IPS-11a (cell line): ENCODE measurements around the gene TNFRSF13B.
"Not testable (repeated sequence)": the region's sequence is repeated elsewhere in the genome, so short reads cannot be mapped to it uniquely, and the experiment has no call there.

Source experiments
- H3K4me3 ChIP-seq: one replicate; pipeline ENCODE4 v1.5.1; 2013; ENCODE audit warnings: low read depth, low read length, control low read depth

TNFRSF13B gene

GRCh38 chr17:16912021-16912962 lies 59.6 kb downstream of the TNFRSF13B start:
- no peak overlapping the region for H3K4me3 ChIP-seq

DNA sequence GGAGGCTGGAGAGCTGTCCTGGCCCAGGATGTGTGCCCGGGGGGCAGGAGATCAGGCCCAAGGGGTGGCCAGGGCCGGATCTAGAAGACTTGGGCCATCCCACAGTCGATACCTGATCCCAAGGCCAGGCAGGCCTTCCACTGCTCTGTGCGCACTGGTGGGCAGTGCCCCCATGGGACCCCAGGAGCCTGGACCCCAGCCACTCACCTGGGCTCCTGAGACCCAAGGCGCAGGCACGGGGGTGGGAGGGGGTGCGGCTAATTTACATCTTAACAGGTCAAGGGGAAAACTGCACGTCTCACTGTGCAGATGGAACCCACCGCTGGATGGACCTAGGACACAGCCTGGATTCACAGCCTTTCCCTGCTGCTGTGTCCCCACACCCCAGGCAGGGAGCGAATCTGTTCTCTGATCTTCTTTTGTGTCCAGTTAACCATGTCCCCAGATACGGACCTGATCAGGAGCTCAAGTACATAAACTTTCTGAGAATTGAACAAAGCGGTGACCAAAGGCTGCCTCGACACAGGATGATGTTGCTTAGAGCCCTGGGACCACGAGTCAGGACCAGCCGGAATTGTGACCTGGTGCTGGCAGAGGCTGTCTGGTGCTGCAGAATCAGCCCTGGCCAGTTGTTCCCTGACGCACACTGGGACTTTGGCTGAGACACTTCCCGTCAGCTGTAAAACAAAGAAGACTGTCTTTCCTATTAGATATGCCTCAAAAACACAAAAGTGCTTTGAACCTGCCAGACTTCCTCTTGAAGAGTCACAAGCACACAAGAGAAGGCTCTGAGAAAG lies 60.6 kb downstream of the TNFRSF13B start:
- no peak overlapping the region for H3K4me3 ChIP-seq

GRCh38 chr17:16910341-16910740 lies 61.6 kb downstream of the TNFRSF13B start:
- H3K4me3 ChIP-seq: no peak overlapping the region

DNA sequence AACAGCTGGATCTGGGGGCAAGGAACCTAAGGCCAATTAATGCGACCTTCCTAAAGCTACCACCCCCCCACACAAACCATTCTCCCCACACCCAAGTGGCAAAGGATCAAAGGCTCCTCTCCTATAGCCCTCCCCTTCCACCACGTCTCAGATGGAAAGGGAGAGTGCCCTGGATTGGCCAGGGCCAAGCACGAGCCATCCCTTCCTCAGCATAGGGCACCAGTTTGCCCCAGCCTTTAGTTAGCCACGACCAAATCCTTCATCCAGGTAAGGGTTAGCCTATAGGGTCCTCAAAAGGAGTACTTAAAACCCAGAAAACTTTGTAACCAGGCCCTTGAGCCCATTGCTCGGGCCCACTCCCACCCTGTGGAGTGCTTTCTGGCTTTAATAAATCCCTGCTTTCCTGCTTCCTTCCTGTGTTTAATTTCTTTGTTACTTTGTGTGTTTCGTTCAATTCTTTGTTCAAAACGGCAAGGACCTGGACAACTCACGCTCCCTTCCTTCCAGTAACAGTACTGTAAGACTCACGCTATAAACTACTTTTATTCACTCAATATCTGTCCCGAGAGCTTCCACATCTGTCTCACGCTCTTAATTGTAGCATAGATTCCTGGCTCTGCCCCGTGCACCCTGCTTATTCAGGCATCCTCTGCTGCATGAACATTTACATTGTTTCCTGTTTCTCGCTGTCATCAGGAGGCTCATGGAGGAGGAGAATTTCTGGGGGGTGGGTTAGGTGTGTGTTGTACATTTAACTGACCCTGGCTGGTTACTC lies 62.3 kb downstream of the TNFRSF13B start:
- no peak overlapping the region for H3K4me3 ChIP-seq

DNA sequence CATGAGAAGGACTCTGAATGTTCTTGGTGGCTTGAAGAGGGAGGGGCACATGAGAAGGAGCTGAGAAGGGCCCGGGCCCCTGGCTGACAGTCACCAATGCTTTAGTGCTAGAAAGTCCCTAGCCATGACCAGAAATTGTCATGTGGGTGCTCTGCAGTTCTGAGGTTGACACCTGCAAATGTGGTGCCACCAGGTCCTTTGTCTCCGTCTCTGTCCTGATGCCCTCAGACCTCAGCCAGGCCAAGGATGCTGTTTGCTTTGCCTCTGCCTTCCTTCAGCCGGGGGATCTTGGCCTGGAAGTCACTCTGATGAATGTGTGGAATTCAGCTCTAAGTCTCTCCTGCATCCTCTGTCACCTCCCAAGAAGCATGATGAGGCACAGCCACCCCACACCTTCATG lies 63.6 kb downstream of the TNFRSF13B start:
- H3K4me3 ChIP-seq: no peak overlapping the region

GRCh38 chr17:16906680-16907079 lies 65.2 kb downstream of the TNFRSF13B start:
- no peak overlapping the region for H3K4me3 ChIP-seq

- H3K4me3 ChIP-seq: no peak overlapping the region
Measured at GRCh38 chr17:16905593-16906191, 66.2 kb downstream of the TNFRSF13B start.

DNA sequence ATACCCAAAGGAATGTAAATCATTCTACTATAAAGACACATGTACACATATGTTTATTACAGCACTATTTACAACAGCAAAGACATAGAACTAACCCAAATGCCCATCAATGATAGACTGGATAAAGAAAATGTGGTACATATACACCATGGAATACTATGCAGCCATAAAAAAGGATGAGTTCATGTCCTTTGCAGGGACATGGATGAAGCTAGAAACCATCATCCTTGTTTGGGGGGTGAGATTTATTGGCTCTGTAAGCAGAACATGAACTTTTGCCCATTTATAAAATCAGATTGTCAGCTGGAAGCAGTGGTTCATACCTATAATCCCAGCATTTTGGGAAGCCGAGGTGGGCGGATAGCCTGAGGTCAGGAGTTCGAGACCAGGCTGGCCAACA lies 68.8 kb downstream of the TNFRSF13B start:
- not testable (repeated sequence) for H3K4me3 ChIP-seq

GRCh38 chr17:16900288-16900882 lies 71.5 kb downstream of the TNFRSF13B start:
- H3K4me3 ChIP-seq: no peak overlapping the region

GRCh38 chr17:16897211-16897896 lies 74.6 kb downstream of the TNFRSF13B start:
- H3K4me3 ChIP-seq: not testable (repeated sequence)

- not testable (repeated sequence) for H3K4me3 ChIP-seq
Measured at GRCh38 chr17:16896235-16896634, 75.7 kb downstream of the TNFRSF13B start.

GRCh38 chr17:16893527-16893926 lies 78.4 kb downstream of the TNFRSF13B start:
- H3K4me3 ChIP-seq: not testable (repeated sequence)

DNA sequence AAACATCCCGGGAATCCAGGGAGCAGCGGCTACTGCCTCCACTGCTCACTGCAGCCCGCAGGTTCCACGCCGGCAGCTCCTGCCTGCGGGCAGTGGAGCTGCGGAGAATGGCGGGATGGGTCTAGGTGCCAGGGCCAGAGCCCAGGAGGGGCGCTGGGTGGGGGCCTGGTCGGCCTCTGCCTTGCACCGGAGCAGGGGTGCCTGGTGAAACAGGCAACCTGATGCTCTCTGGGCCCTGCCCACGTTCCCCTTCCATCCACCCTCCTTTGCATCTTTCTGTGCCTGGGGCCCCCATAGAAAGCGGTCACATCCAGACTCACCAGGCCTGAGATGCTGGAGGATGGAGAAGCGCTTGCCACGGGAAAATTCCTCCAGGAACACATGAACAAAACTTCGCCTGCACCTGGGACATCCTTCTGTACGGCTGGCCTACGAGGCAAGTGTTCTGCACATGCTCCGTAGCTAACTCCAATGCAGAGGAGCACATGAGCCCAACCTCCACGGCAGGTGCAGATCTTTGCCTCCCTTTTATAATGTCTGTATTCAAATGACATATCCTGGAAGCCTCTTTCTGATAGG lies 79.0 kb downstream of the TNFRSF13B start:
- not testable (repeated sequence) for H3K4me3 ChIP-seq

DNA sequence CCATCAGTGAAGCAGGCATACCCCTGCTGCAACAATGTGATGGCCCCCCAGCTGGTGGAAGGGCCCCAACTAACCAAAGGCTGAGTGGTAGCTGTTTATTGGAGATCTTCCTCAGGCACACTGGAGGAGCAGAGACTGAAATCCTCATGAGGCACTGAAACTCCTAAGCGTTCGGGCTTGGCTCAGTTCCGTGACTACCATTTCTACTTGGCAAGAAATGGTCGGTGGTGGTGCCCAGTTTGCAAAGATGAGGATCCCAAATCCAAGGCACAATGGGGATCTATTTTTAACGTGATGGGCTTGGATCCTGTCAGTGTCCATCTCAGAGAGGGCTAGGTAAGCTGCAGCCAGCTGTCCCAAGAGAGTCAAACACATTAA lies 82.8 kb downstream of the TNFRSF13B start:
- H3K4me3 ChIP-seq: no peak overlapping the region
